ENCODE results near the gene PDIA4. TPM values are rescaled to one million over a fixed set of nuclear protein-coding genes. Genes with fewer than 3 reads are reported as not detected.

PDIA4 gene
- total and polyA plus RNA-seq, 2 donors from 2014 or later = 69.9 to 159 TPM

DNA sequence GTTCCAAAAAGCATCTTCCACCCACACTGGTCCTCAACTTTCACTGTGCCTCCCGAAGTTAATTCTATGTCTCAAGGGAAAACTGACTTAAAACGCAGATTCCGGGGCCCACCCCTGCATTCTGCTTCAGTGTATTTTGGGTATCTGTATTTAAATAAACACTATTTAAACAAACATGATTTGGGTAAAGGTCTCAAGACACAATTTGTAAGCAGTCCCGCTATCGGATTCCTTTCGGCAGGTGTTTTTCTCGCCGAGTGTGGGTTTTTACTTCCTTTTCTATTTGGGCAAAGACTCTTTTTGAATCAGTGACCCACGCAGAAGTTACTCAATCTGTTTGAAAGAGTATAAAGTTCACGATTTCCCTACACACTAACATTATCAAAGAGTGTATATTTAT lies 1.2 kb downstream of the PDIA4 start:
- no peaks in the 10 kb centered on the region for H3K36me3 ChIP-seq (ENCODE audit: control insufficient read depth in 2 of 3, insufficient read depth in 3 of 3, low read length in 3 of 3)
- no peak overlapping the region for H3K27ac ChIP-seq (ENCODE audit: low read depth in 2 of 2, low read length in 2 of 2)
- H3K27me3 ChIP-seq (ENCODE audit: control insufficient read depth, insufficient read depth, low read length) = no peaks in the 10 kb centered on the region
- H3K9me3 ChIP-seq (ENCODE audit: control insufficient read depth in 2 of 3, insufficient read depth in 1 of 3, low read length in 3 of 3) = no peaks in the 10 kb centered on the region
- intact Hi-C loops (cut with DNase I) = no loop called here
- peak overlapping the region; percentile 60 to 81 (median 71) for H3K4me3 ChIP-seq (ENCODE audit: low read length in 3 of 3)
- FAIRE-seq = no peak
- peaks cover 0 to 6% (median 5%) of the 10 kb centered on the region in 3 donors for H3K4me1 ChIP-seq (ENCODE audit: control insufficient read depth in 2 of 3, insufficient read depth in 2 of 3, low read depth in 1 of 3, low read length in 3 of 3)
- TF ChIP-seq, protein P1, sequence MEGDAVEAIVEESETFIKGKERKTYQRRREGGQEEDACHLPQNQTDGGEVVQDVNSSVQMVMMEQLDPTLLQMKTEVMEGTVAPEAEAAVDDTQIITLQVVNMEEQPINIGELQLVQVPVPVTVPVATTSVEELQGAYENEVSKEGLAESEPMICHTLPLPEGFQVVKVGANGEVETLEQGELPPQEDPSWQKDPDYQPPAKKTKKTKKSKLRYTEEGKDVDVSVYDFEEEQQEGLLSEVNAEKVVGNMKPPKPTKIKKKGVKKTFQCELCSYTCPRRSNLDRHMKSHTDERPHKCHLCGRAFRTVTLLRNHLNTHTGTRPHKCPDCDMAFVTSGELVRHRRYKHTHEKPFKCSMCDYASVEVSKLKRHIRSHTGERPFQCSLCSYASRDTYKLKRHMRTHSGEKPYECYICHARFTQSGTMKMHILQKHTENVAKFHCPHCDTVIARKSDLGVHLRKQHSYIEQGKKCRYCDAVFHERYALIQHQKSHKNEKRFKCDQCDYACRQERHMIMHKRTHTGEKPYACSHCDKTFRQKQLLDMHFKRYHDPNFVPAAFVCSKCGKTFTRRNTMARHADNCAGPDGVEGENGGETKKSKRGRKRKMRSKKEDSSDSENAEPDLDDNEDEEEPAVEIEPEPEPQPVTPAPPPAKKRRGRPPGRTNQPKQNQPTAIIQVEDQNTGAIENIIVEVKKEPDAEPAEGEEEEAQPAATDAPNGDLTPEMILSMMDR (IDR thresholded peaks at IDR 0.05; ENCODE audit: borderline replicate concordance, extremely low read depth, insufficient read depth) = no peak
- H3K9ac ChIP-seq (ENCODE audit: low read length in 3 of 3) = peak overlapping the region; percentile 15 to 63 (median 42)
- no peak for DNase-seq

DNA sequence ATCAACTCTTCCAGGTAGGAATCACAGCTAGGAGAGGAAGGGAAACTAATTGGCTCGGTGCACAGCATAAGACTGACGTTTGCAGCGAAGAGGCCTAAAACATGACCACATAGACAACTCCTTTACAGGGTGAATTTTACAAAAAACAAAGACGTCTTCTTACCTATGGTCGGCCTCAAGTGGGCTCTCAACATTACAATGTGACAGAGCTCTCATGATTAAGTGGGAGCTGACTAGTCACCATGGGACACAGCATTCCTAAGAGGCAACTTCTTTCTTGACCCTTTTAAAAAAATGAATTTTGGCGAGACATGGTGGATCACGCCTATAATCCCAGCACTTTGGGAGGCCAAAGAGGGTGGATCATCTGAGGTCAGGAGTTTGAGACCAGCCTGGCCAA lies 4.6 kb downstream of the PDIA4 start:
- FAIRE-seq = no peak
- H3K9ac ChIP-seq (ENCODE audit: low read length in 3 of 3) = no peak overlapping the region

DNA sequence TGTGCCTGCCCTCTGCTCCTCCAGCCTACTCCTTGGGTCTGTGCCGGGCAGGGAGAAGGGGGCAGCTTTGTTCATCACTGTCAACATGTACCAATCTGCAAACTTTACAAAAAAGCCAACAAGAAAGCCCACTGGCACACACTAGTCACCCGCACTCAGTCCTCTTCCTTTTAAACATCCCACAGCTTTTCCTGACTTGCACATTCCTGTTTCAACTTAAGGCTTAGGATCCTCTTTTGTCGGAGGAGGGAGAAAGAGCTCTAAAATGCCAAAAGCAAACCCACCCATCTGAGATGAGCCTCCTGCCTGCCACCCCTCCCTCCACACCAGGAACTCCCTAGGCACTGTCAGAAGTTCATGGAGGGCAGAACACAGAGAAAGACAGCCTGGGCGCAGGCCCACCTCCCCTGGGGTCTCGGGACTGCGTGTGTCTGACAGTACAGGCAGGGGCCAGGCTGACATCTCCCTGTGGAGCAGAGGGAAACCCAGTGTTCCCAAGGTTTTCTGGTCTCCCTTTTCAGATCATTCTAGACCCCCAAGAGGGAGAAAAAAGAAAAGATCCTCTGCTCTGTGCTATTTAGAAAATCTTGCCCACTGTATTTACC lies 5.4 kb downstream of the PDIA4 start:
- DNase-seq (no peak), FAIRE-seq (no peak)
- Histone ChIP-seq H3K4me3 (ENCODE audit: low read length in 3 of 3) (no peak overlapping the region), H3K9ac (ENCODE audit: low read length in 3 of 3) (no peak overlapping the region), H3K27me3 (ENCODE audit: control insufficient read depth, insufficient read depth, low read length) (no peaks in the 10 kb centered on the region), H3K27ac (ENCODE audit: low read depth in 2 of 2, low read length in 2 of 2) (no peak overlapping the region), H3K4me1 (ENCODE audit: control insufficient read depth in 2 of 3, insufficient read depth in 2 of 3, low read depth in 1 of 3, low read length in 3 of 3) (peaks cover 0 to 6% (median 3%) of the 10 kb centered on the region in 3 donors), H3K36me3 (ENCODE audit: control insufficient read depth in 2 of 3, insufficient read depth in 3 of 3, low read length in 3 of 3) (peaks cover 0 to 10% (median 8%) of the 10 kb centered on the region in 3 donors), H3K9me3 (ENCODE audit: control insufficient read depth in 2 of 3, insufficient read depth in 1 of 3, low read length in 3 of 3) (no peaks in the 10 kb centered on the region)
- intact Hi-C loops (cut with DNase I) = no loop called here
- TF ChIP-seq, protein P1 (IDR thresholded peaks at IDR 0.05; ENCODE audit: borderline replicate concordance, extremely low read depth, insufficient read depth) = no peak

More for the DNA sequence above, 4.6 kb downstream of the PDIA4 start:
- no peak overlapping the region for H3K4me3 ChIP-seq (ENCODE audit: low read length in 3 of 3)
- H3K4me1 ChIP-seq (ENCODE audit: control insufficient read depth in 2 of 3, insufficient read depth in 2 of 3, low read depth in 1 of 3, low read length in 3 of 3) = peaks cover 0 to 6% (median 3%) of the 10 kb centered on the region in 3 donors
- no peaks in the 10 kb centered on the region for H3K27me3 ChIP-seq (ENCODE audit: control insufficient read depth, insufficient read depth, low read length)
- H3K27ac ChIP-seq (ENCODE audit: low read depth in 2 of 2, low read length in 2 of 2) = no peak overlapping the region
- TF ChIP-seq, protein P1 (IDR thresholded peaks at IDR 0.05; ENCODE audit: borderline replicate concordance, extremely low read depth, insufficient read depth) = no peak
- intact Hi-C loops (cut with DNase I) = no loop called here
- no peak for DNase-seq
- H3K9me3 ChIP-seq (ENCODE audit: control insufficient read depth in 2 of 3, insufficient read depth in 1 of 3, low read length in 3 of 3) = no peaks in the 10 kb centered on the region
- peaks cover 0 to 10% (median 8%) of the 10 kb centered on the region in 3 donors for H3K36me3 ChIP-seq (ENCODE audit: control insufficient read depth in 2 of 3, insufficient read depth in 3 of 3, low read length in 3 of 3)

DNA sequence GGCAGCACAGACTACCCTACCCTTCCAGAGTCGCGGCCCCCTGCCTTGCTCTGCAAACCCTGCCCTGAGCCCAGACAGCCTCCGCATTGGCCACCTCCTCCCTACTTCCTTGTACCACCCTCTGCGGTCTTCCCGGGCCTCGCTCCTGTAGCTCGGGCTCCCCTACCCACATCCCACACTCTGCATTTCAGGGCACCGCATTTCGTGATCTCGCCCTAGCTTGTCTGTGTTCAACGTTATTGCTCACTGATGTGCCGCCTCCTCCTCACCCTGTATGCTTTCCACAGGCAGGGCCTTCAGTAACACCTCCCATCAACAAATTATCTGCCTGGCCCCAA lies 6.6 kb downstream of the PDIA4 start:
- FAIRE-seq (no peak), DNase-seq (no peak)
- H3K9ac ChIP-seq (ENCODE audit: low read length in 3 of 3) = no peak overlapping the region
- intact Hi-C loops (cut with DNase I) = no loop called here
- no peaks in the 10 kb centered on the region for H3K4me1 ChIP-seq (ENCODE audit: control insufficient read depth in 2 of 3, insufficient read depth in 2 of 3, low read depth in 1 of 3, low read length in 3 of 3)
- H3K9me3 ChIP-seq (ENCODE audit: control insufficient read depth in 2 of 3, insufficient read depth in 1 of 3, low read length in 3 of 3) = no peaks in the 10 kb centered on the region
- TF ChIP-seq, protein P1 (IDR thresholded peaks at IDR 0.05; ENCODE audit: borderline replicate concordance, extremely low read depth, insufficient read depth) = no peak
- no peak overlapping the region for H3K4me3 ChIP-seq (ENCODE audit: low read length in 3 of 3)
- no peaks in the 10 kb centered on the region for H3K27me3 ChIP-seq (ENCODE audit: control insufficient read depth, insufficient read depth, low read length)
- no peak overlapping the region for H3K27ac ChIP-seq (ENCODE audit: low read depth in 2 of 2, low read length in 2 of 2)
- H3K36me3 ChIP-seq (ENCODE audit: control insufficient read depth in 2 of 3, insufficient read depth in 3 of 3, low read length in 3 of 3) = peaks cover 0 to 11% (median 10%) of the 10 kb centered on the region in 3 donors
